A549 (cell line): Measurements from ENCODE around the gene PDCD1. TPM values are rescaled to one million over a fixed set of nuclear protein-coding genes. Genes with fewer than 3 reads are reported as not detected.

Experiments used
- ATAC-seq, 2 experiments: fragments of 200-7000 bp in 1 of 2; fragments of >200 bp in 1 of 2; cut with Nextera tagmentation in 1 of 2; cut with Tn5 transposase in 1 of 2; 3 replicates each; pipeline versions ENCODE4 v1.8.0 to v1.9.1; 2018 to 2020; ENCODE audit warnings: mild to moderate bottlenecking in 1 of 2, moderate library complexity in 1 of 2
- CTCF ChIA-PET: fragments of 300-600 bp; sonication (Branson Sonifier 250); formaldehyde crosslinking; extraction: SDS; loops from one replicate; lab custom pipeline; 2021; ENCODE audit warnings: antibody characterized with exemption, inconsistent platforms; lab: Yijun Ruan, JAX
- POLR2A ChIA-PET: fragments of 350-600 bp; formaldehyde crosslinking; extraction: SDS; loops from one replicate; lab custom pipeline; 2021; ENCODE audit warnings: antibody characterized with exemption, inconsistent platforms; lab: Yijun Ruan, JAX
- DNase-seq, 2 experiments: peaks; one replicate each; pipeline versions ENCODE4 v3.0.0 to v3.0.0-alpha.2; 2011 to 2016; ENCODE audit warnings: low read depth in 1 of 2, low spot score in 1 of 2
- FAIRE-seq: peaks from 2 replicates; lab custom pipeline; 2011; peaks lifted over from hg19 to GRCh38; lab: Jason Lieb, UNC
- H3K27ac ChIP-seq, 2 experiments: fragments of >200 bp; sonication (Bioruptor Twin); formaldehyde crosslinking; 3 replicates each; pipeline ENCODE4 v1.5.1; 2016 to 2017
- H3K4me1 ChIP-seq: fragments of >200 bp; sonication (Bioruptor Twin); formaldehyde crosslinking; 3 replicates; pipeline ENCODE4 v1.6.1; 2016
- H3K4me2 ChIP-seq: fragments of >200 bp; sonication (Bioruptor Twin); formaldehyde crosslinking; 3 replicates; pipeline ENCODE4 v1.6.1; 2016
- H3K4me3 ChIP-seq: fragments of >200 bp; sonication (Bioruptor Twin); formaldehyde crosslinking; 3 replicates; pipeline ENCODE4 v1.5.1; 2016
- H3K9me3 ChIP-seq: fragments of >200 bp; sonication (Bioruptor Twin); formaldehyde crosslinking; 3 replicates; pipeline ENCODE4 v1.6.1; 2016
- ATOH8 ChIP-seq: fragments of 250-450 bp; sonication (Bioruptor Pico); IDR thresholded peaks from 2 replicates; pipeline ENCODE4 v1.5.0; 2020; ENCODE audit warnings: low read depth, mild to moderate bottlenecking, moderate library complexity
- CBX8 ChIP-seq: fragments of 200-600 bp; sonication (generic); IDR thresholded peaks from 2 replicates; pipeline ENCODE4 v1.6.1; 2016
- CEBPB ChIP-seq, 2 experiments: fragments of >200 bp in 1 of 2; sonication (Bioruptor Twin) in 1 of 2; formaldehyde crosslinking in 1 of 2; IDR thresholded peaks; 2 replicates each; pipeline ENCODE4 v1.6.1; 2012 to 2016
- EHF ChIP-seq: fragments of 250-450 bp; sonication (Bioruptor Pico); IDR thresholded peaks from 2 replicates; pipeline ENCODE4 v1.5.0; 2020; ENCODE audit warnings: mild to moderate bottlenecking
- FOSB ChIP-seq: fragments of 250-450 bp; sonication (Bioruptor Pico); IDR thresholded peaks from 2 replicates; pipeline ENCODE4 v1.5.0; 2020; ENCODE audit warnings: mild to moderate bottlenecking, moderate library complexity
- FOSL2 ChIP-seq, 2 experiments: fragments of 450-650 bp in 1 of 2; fragments of >200 bp in 1 of 2; sonication (Bioruptor Twin) in 1 of 2; formaldehyde crosslinking; IDR thresholded peaks; 2 replicates each; pipeline versions ENCODE4 v1.5.0 to v1.6.1; 2016 to 2020; ENCODE audit warnings: mild to moderate bottlenecking in 1 of 2, moderate library complexity in 1 of 2
- FOXS1 ChIP-seq: fragments of 250-450 bp; sonication (Bioruptor Pico); IDR thresholded peaks from 2 replicates; pipeline ENCODE4 v1.5.0; 2020; ENCODE audit warnings: mild to moderate bottlenecking, moderate library complexity
- GATA3 ChIP-seq: IDR thresholded peaks from 2 replicates; pipeline ENCODE4 v1.6.1; 2012; ENCODE audit warnings: borderline replicate concordance
- HEYL ChIP-seq: fragments of 250-450 bp; sonication (Bioruptor Pico); IDR thresholded peaks from 2 replicates; pipeline ENCODE4 v1.8.0; 2021; ENCODE audit warnings: mild to moderate bottlenecking, moderate library complexity
- HMGXB4 ChIP-seq: fragments of 250-450 bp; sonication (Bioruptor Pico); IDR thresholded peaks from 2 replicates; pipeline ENCODE4 v1.5.0; 2021; ENCODE audit warnings: mild to moderate bottlenecking, moderate library complexity, borderline replicate concordance
- HOXA7 ChIP-seq: fragments of 250-450 bp; sonication (Bioruptor Pico); IDR thresholded peaks from 2 replicates; pipeline ENCODE4 v1.5.0; 2020; ENCODE audit warnings: mild to moderate bottlenecking, moderate library complexity
- JUNB ChIP-seq: fragments of >200 bp; sonication (Bioruptor Twin); formaldehyde crosslinking; IDR thresholded peaks from 2 replicates; pipeline ENCODE4 v1.6.1; 2016
- KDM1A ChIP-seq: fragments of 200-600 bp; sonication (generic); IDR thresholded peaks from 2 replicates; pipeline ENCODE4 v1.6.1; 2016; ENCODE audit warnings: low read depth, mild to moderate bottlenecking
- MAFK ChIP-seq: fragments of 450-650 bp; IDR thresholded peaks from 2 replicates; pipeline ENCODE4 v1.6.1; 2014; ENCODE audit not compliant: partially characterized antibody
- MAZ ChIP-seq: fragments of 150-350 bp; IDR thresholded peaks from 2 replicates; pipeline ENCODE4 v1.6.1; 2014; ENCODE audit warnings: antibody characterized with exemption, low read depth, low read length, borderline replicate concordance
- MYC ChIP-seq: IDR thresholded peaks from 2 replicates; pipeline ENCODE4 v1.6.1; 2012; ENCODE audit warnings: mild to moderate bottlenecking, inconsistent platforms, low read length, improper control_type of control experiment, borderline replicate concordance
- PHF8 ChIP-seq: fragments of 200-600 bp; sonication (generic); IDR thresholded peaks from 2 replicates; pipeline ENCODE4 v1.6.1; 2016; ENCODE audit warnings: low read depth, mild to moderate bottlenecking, antibody characterized with exemption, moderate library complexity, borderline replicate concordance
- POLR2A ChIP-seq: IDR thresholded peaks from 2 replicates; pipeline ENCODE4 v1.6.1; 2012; ENCODE audit warnings: mild to moderate bottlenecking, low read length
- RAD21 ChIP-seq, 2 experiments: fragments of >200 bp in 1 of 2; sonication (Bioruptor Twin) in 1 of 2; formaldehyde crosslinking in 1 of 2; IDR thresholded peaks in 1 of 2; conservative IDR thresholded peaks in 1 of 2; 2 replicates in 1 of 2; 3 replicates in 1 of 2; pipeline ENCODE4 v1.6.1; 2012 to 2018; ENCODE audit warnings: inconsistent platforms in 1 of 2
- RCOR1 ChIP-seq: fragments of 150-350 bp; IDR thresholded peaks from 2 replicates; pipeline ENCODE4 v1.6.1; 2014; ENCODE audit warnings: antibody characterized with exemption, low read length, low read depth
- RFX5 ChIP-seq: fragments of 450-650 bp; IDR thresholded peaks from 2 replicates; pipeline ENCODE4 v1.7.1; 2014; ENCODE audit warnings: antibody characterized with exemption, mild to moderate bottlenecking, moderate library complexity
- SMC3 ChIP-seq: fragments of >200 bp; sonication (Bioruptor Twin); formaldehyde crosslinking; IDR thresholded peaks from 3 replicates; pipeline ENCODE4 v1.6.1; 2018; ENCODE audit warnings: inconsistent platforms
- SREBF2 ChIP-seq: fragments of 450-650 bp; IDR thresholded peaks from 2 replicates; pipeline ENCODE4 v1.6.1; 2014; ENCODE audit warnings: mild to moderate bottlenecking, moderate library complexity
- TFCP2L1 ChIP-seq: fragments of 250-450 bp; sonication (Bioruptor Pico); IDR thresholded peaks from 2 replicates; pipeline ENCODE4 v1.5.0; 2021; ENCODE audit warnings: mild to moderate bottlenecking
- ZC3H11A ChIP-seq: fragments of 450-650 bp; IDR thresholded peaks from 2 replicates; pipeline ENCODE4 v1.6.1; 2014; ENCODE audit warnings: antibody characterized with exemption, mild to moderate bottlenecking
- WGBS: methylation state at CpG from one replicate; pipeline ENCODE4 v1.1.6; 2017; ENCODE audit errors: missing lambda C conversion rate; 5-methylcytosine and 5-hydroxymethylcytosine counted together
- polyA plus RNA-seq, 4 experiments: library from polyadenylated mRNA; depleted of rRNA in 3 of 4; stranded (reverse); fragments of >200 nt; fragmentation: RNase III in 1 of 4; extraction: RNeasy Plus Mini Kit Qiagen cat#74134 plus additional on column Dnase treatment in 1 of 4; gene quantifications; 2 replicates in 3 of 4; 3 replicates in 1 of 4; pipeline ENCODE4 v1.2.3, GENCODE V29; 2011 to 2017
- TF ChIP-seq, protein P1 (sequence below): fragments of 150-350 bp; IDR thresholded peaks from 2 replicates; pipeline ENCODE4 v1.6.1; 2014; ENCODE audit warnings: low read depth, mild to moderate bottlenecking, low read length
- TF ChIP-seq, protein P2 (sequence below): fragments of >200 bp; sonication (Bioruptor Twin); formaldehyde crosslinking; IDR thresholded peaks from 3 replicates; pipeline ENCODE4 v1.5.1; 2016
- TF ChIP-seq, protein P3 (sequence below): fragments of 450-650 bp; IDR thresholded peaks from 2 replicates; pipeline ENCODE4 v1.6.1; 2014; ENCODE audit warnings: antibody characterized with exemption
- TF ChIP-seq, protein P4 (sequence below): IDR thresholded peaks from 2 replicates; pipeline ENCODE4 v1.6.1; 2012

The PDCD1 gene
- polyA plus RNA-seq, 2 of the 4 experiments (the other 2 are of a cell fraction) = not detected

GRCh38 chr2:241894056-241894641 is 35.5 kb upstream of the PDCD1 start:
- Histone ChIP-seq H3K4me2 (no peak overlapping the region), H3K27ac (no peak overlapping the region), H3K9me3 (no peaks in the 10 kb centered on the region), H3K4me1 (no peaks in the 10 kb centered on the region), H3K4me3 (no peak overlapping the region)
- CTCF ChIA-PET = interaction anchor here (0.6 to 1.9 kb wide), 3 partner anchors 16 to 731 kb away, joined by 3 to 9 read pairs (median 3); no protein-coding TSS in a partner anchor
- WGBS = 87% methylated on average over 15 of the region's 23 CpGs
- POLR2A ChIA-PET = no interaction called here
- no peak for DNase-seq
- TF ChIP-seq PHF8 = no peak
- TF ChIP-seq, protein P1, sequence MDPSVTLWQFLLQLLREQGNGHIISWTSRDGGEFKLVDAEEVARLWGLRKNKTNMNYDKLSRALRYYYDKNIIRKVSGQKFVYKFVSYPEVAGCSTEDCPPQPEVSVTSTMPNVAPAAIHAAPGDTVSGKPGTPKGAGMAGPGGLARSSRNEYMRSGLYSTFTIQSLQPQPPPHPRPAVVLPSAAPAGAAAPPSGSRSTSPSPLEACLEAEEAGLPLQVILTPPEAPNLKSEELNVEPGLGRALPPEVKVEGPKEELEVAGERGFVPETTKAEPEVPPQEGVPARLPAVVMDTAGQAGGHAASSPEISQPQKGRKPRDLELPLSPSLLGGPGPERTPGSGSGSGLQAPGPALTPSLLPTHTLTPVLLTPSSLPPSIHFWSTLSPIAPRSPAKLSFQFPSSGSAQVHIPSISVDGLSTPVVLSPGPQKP = no peak
- no peak for TF ChIP-seq FOXS1 (CRISPR knock-in tag)
- no peak for TF ChIP-seq ZC3H11A
- TF ChIP-seq POLR2A = no peak
- TF ChIP-seq JUNB = no peak
- no peak for TF ChIP-seq CBX8
- no peak for TF ChIP-seq RFX5
- TF ChIP-seq, protein P2, sequence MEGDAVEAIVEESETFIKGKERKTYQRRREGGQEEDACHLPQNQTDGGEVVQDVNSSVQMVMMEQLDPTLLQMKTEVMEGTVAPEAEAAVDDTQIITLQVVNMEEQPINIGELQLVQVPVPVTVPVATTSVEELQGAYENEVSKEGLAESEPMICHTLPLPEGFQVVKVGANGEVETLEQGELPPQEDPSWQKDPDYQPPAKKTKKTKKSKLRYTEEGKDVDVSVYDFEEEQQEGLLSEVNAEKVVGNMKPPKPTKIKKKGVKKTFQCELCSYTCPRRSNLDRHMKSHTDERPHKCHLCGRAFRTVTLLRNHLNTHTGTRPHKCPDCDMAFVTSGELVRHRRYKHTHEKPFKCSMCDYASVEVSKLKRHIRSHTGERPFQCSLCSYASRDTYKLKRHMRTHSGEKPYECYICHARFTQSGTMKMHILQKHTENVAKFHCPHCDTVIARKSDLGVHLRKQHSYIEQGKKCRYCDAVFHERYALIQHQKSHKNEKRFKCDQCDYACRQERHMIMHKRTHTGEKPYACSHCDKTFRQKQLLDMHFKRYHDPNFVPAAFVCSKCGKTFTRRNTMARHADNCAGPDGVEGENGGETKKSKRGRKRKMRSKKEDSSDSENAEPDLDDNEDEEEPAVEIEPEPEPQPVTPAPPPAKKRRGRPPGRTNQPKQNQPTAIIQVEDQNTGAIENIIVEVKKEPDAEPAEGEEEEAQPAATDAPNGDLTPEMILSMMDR = no peak
- no peak for TF ChIP-seq RCOR1
- TF ChIP-seq ATOH8 (CRISPR knock-in tag) = no peak
- TF ChIP-seq KDM1A = no peak
- TF ChIP-seq RAD21 (conservative IDR thresholded peaks at IDR 0.05 in 1 of 2, IDR thresholded peaks at IDR 0.05 in 1 of 2) = no peak
- no peak for TF ChIP-seq GATA3
- TF ChIP-seq HEYL (CRISPR knock-in tag) = no peak
- TF ChIP-seq SMC3 = no peak
- TF ChIP-seq, protein P3, sequence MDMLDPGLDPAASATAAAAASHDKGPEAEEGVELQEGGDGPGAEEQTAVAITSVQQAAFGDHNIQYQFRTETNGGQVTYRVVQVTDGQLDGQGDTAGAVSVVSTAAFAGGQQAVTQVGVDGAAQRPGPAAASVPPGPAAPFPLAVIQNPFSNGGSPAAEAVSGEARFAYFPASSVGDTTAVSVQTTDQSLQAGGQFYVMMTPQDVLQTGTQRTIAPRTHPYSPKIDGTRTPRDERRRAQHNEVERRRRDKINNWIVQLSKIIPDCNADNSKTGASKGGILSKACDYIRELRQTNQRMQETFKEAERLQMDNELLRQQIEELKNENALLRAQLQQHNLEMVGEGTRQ = no peak
- TF ChIP-seq SREBF2 = no peak
- FAIRE-seq = no peak
- ATAC-seq = no peak

GRCh38 chr2:241893265-241893664 is 34.6 kb upstream of the PDCD1 start:
- Histone ChIP-seq H3K27ac (no peak overlapping the region), H3K4me1 (no peaks in the 10 kb centered on the region), H3K4me2 (no peak overlapping the region), H3K4me3 (no peak overlapping the region), H3K9me3 (no peaks in the 10 kb centered on the region)
- ATAC-seq = no peak
- POLR2A ChIA-PET = no interaction called here
- no peak for TF ChIP-seq CEBPB (IDR thresholded peaks at IDR 0.05)
- TF ChIP-seq, protein P4, sequence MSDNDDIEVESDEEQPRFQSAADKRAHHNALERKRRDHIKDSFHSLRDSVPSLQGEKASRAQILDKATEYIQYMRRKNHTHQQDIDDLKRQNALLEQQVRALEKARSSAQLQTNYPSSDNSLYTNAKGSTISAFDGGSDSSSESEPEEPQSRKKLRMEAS = no peak
- TF ChIP-seq FOSL2 (IDR thresholded peaks at IDR 0.05) = no peak
- TF ChIP-seq FOSL2 (CRISPR knock-in tag; IDR thresholded peaks at IDR 0.05) = no peak
- no peak for TF ChIP-seq TFCP2L1 (CRISPR knock-in tag)
- TF ChIP-seq EHF (CRISPR knock-in tag) = no peak
- no peak for TF ChIP-seq KDM1A
- no peak for TF ChIP-seq HOXA7 (CRISPR knock-in tag)
- TF ChIP-seq FOSB = no peak
- no peak for TF ChIP-seq MAZ
- TF ChIP-seq MAFK = no peak
- no peak for TF ChIP-seq HMGXB4
- no peak for TF ChIP-seq MYC
- TF ChIP-seq, protein P3 = no peak
- TF ChIP-seq, protein P1 = no peak
- CTCF ChIA-PET = no interaction called here
- FAIRE-seq = no peak
- WGBS = 81% methylated on average over 14 of the region's 16 CpGs
- no peak for DNase-seq
